RKO (cell line): ENCODE results near the gene EPHX1.
"Not testable (repeated sequence)": the region's sequence is repeated elsewhere in the genome, so short reads cannot be mapped to it uniquely, and the experiment has no call there.

Source experiments
- DNase-seq: peaks from one replicate; pipeline ENCODE4 v3.0.0-alpha.2; 2016; ENCODE audit warnings: low spot score

EPHX1 gene

DNA sequence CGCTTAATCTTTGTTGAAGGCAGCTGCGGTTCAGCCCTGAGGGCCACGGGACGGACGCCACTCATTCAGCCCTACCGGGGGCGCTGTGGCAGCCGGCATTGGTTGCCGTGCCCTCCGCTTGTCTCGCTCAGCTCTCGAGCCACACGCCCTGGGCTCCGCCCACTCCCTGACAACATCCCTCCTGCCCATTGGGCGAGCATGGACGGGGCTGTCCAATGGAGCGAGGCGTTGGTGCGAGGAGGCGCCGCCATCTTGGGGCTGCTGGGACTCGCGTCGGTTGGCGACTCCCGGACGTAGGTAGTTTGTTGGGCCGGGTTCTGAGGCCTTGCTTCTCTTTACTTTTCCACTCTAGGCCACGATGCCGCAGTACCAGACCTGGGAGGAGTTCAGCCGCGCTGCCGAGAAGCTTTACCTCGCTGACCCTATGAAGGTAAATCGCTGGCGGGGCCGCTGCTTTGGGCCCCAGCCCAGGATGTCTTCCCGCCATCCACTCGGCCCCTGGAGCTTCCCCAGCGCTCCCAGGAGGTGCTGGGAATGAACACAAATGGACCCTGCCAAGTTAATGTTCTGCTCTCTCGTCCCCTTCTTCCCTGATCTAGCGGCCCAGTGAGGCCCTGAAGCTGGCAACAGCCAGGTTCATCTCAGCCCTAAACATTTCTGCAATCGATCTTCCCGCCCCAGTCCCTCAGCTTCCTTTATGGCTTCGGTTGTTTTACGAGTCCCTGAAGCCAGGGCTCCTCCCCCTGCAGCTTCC is 32.2 kb upstream of the EPHX1 start, which contains the start of gene SRP9:
TSS of gene SRP9 (plus strand) at position 244 of the 754 bp plus-strand sequence. CDS start at position 359, 115 bp downstream.
- DNase-seq, result peak; percentile 98

DNA sequence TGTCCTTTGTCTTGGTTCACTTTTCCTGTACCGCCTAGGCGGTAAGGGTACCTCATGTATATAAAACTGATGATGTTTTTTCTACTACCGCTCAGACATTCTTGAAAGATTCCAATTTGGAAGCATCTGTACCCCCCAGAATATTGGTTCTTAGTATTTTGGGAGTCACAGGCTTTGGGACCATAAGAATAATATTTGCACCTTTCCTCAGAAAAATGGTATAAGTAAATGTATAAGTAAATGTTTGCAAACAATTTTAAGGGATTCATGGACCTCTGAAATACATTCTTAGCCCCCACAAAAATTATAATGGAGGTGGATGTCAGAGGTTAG is 31.6 kb upstream of the EPHX1 start:
- no peak for DNase-seq

DNA sequence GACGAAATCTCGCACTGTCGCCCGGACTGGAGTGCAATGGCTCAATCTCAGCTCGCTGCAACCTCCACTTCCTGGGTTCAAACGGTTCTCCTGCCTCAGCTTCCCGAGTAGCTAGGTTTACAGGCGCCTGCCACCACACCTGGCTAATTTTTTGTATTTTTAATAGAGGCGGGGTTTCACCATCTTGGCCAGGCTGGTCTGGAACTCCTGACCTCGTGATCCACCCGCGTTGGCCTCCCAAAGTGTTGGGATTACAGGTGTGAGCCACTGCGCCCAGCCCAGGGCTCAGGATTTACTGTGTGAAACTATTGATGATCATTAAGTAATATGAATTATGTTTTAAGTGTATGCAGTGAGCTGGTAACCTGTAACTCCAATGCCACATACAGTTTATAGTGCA is 30.8 kb upstream of the EPHX1 start:
- DNase-seq, result peak; percentile 18

DNA sequence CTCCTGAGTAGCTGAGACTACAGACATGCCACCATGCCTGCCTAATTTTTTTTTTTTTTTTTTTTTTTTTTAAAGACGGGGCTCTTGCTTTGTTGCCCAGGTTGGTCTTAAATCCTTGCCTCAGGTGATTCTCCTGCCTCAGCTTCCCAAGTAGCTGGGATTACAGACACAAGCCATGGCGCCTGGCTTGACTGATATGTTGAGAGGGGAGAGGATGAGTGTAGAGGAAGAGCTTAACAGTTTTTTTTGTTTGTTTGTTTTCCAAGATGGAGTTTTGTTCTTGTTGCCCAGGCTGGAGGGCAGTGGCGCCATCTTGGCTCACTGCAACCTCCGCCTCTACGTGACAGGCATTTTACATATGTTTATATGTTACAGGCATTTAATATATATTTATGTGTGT is 29.8 kb upstream of the EPHX1 start:
- DNase-seq, result no peak

DNA sequence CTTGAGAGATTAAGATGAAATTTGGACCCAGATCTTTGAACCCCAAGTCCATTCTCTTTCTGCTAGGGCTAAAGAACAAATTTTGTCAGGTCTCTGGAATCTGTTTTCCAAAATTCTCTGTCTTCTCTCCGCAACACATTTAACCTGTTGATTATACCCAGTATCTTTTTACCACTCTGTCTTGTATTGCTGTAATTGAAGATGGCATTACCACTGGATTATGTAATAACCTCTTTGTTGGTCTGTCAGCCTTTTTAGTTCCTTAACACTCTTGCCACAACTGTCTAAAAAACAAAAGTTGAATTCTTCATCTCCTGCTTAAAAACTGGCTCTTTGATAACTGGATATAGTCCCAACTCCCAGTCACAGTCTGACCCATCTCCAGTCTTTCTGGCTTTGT is 29.3 kb upstream of the EPHX1 start:
- DNase-seq, result no peak

DNA sequence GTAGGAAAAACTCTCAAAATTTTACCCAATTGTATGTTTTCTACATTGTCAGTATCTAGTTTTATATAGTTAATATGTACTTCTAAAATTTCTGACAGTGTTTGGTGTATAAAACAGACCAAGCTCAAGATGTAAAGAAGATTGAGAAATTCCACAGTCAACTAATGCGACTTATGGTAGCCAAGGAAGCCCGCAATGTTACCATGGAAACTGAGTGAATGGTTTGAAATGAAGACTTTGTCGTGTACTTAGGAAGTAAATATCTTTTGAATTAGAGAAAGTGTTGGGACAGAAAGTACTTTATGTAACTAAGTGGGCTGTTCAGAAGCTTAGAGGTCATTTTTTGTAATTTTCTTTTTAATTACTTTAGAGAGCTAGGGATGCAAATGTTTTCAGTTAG is 20.8 kb upstream of the EPHX1 start:
- not testable (repeated sequence) for DNase-seq

DNA sequence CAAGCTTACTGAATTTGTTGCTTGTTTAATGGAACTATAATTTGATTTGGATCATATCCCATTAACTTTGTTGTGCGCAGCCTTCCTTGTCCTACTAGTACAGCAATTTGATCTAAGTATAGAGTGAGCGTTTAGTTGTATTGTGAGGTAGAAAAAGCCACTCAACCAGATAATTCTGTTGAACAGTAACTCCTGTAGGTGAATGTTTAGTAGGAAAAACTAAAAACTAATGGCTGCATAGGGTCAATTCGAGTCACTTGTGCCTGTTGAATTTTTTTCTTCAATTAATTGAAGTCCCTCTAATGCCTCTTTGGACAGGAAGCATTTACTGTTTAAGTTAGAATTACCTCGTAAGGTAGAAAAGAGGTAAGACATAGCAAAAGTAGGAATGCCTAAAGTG is 15.0 kb upstream of the EPHX1 start:
- DNase-seq, result no peak

DNA sequence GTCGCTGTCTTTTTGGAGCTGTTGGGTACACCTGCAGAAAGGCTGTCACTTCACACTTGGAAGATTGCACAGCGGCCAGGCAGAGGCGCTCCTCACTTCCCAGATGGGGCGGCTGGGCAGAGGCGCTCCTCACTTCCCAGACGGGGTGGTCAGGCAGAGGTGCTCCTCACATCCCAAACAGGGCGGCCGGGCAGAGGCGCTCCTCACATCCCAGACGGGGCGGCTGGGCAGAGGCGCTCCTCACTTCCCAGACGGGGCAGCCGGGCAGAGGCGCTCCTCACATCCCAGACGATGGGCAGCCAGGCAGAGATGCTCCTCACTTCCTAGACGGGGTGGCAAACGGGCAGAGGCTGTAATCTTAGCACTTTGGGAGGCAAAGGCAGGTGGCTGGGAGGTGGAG is 13.8 kb upstream of the EPHX1 start:
- not testable (repeated sequence) for DNase-seq

DNA sequence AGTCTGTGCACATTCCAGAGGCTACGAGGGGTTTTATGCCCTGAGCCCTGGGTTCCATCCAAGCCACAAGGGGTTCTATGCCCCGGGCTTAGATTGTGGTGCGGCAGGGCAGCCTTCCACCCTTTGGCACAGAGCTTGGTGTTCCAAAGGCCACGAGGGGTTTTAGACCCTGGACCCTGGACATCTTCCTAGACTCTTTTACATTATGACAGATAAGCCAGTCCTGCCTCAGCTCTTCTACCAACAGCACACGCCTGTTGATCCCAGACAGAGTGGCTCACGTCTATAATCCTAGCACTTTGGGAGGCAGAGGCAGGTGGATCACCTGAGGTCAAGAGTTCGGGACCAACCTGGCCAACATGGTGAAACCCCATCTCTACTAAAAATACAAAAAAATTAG is 8.8 kb upstream of the EPHX1 start:
- DNase-seq, result not testable (repeated sequence)

DNA sequence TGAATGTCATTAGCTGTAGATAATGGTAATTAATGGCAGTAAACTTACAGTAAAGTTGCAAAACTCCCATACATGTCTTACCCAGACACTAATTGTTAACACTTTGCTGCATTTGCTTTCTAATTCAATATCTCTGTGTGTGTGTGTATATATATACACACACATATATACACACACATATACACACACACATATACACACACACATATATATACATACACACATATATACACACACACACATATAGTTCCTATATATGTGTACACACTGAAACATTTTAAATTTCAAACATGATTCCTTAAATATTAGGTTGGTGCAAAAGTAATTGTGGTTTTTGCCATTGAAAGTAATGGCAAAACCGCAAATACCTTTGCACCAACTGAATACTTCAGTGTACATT is 3.7 kb upstream of the EPHX1 start:
- DNase-seq, result no peak

DNA sequence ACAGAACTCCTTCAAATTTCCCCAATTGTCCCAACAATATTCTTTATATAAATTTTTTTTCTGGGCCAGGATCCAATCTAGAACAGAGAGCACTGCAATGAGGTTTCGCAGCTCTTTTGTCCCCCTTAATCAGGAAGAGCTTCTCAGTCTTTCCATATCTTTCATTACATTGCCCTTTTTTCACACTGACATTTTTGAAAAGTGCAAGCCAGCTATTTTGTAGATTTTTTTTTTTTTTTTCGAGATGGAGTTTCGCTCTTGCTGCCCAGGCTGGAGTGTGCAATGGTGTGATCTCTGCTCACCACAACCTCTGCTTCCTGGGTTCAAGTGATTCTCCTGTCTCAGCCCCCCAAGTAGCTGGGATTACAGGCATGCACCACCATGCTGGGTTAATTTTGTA is 3.2 kb upstream of the EPHX1 start:
- DNase-seq, result not testable (repeated sequence)

DNA sequence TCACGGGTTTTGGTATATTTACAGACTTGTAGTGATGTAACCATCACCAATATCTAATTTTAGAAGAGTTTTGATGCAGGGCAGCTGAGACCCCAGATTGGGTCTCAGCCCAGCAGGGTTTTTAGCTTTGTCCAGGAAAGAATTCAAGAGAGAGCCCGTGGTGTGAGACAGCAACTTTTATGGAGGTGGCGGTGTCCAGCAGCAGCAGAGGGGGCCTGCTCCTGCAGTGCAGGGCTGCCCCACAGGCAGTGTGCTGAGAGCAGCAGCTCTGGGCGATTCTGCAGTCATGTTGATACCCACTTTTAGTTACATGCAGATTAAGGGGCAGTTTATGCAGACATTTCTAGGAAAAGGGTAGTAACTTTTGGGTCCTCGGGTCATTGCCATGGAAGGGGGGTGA is 1.8 kb upstream of the EPHX1 start:
- DNase-seq, result no peak

DNA sequence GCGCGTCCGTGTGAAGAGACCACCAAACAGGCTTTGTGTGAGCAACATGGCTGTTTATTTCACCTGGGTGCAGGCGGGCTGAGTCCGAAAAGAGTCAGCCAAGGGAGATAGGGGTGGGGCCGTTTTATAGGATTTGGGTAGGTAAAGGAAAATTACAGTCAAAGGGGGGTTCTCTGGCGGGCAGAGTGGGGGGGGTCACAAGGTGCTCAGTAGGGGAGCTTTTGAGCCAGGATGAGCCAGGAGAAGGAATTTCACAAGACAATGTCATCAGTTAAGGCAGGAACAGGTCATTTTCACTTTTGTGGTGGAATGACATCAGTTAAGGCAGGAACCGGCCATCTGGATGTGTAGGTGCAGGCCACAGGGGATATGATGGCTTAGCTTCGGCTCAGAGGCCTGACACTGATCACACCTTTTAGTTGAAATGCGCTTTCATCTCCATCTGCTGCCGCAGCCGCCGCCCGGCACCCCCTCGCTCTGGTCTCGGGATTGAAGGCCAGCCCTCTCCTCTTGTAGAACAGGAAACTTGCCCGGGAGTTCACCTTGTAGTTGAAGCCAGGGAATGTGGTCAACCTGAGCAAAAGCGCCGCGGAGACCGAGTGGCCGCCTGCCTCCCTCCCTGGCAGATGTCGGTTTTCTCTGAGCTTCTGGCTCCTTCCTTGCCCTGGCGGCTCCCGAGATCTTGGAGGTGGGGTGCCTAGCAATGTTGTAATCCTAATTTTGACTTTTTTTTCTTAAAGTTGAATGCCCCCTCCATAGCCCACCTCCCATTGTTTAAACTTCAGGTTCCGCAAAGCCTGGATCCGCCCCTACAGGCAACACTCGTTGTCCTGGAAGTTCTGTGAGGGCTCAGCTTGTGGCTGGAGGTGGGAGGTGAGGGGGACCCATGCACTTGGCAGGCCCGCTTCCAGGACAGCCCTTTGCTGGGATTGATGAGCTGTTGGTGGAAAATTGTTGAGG is 935 bp downstream of the EPHX1 start:
- not testable (repeated sequence) for DNase-seq

DNA sequence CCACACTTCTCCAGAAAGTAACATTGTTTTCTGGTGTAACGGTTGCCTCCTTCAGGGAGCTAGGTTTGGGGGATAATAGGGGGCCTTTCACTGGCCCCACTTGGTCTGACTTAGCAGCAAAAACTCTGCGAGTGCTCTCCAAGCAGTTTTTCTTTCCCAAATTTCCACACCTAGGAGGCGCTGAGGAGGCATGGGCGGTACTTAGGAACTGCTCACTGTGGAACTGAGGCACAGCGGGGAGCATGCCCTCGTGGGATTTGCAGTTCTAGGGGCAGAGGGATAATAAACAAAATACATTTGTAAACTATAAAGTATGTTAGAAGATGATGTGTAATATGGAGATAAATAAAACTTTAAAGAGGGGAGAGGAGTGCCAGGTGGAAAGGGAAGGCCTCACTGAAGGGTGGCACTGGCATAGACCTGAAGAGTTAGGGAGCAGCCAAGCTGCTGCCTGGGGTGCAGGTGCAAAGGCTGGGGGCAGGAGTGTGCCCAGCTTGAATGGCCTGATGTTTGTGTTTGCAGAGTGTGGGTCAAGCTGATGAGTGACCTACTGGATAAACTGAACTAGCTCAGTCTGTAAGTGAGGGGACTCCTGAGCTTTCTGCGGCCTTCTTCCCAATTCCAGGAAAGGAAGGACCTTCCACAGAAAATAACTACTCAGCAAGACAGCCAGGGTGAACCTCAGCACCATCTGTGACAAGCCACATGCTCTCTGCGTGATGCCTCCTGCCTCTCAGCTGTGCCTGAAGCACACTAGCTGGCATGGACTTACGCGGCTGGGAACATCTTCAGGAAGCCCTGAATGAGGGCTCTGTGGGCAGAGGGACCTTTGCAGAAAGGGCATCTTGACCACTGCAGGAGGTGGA is 1.9 kb downstream of the EPHX1 start:
- DNase-seq, result no peak

DNA sequence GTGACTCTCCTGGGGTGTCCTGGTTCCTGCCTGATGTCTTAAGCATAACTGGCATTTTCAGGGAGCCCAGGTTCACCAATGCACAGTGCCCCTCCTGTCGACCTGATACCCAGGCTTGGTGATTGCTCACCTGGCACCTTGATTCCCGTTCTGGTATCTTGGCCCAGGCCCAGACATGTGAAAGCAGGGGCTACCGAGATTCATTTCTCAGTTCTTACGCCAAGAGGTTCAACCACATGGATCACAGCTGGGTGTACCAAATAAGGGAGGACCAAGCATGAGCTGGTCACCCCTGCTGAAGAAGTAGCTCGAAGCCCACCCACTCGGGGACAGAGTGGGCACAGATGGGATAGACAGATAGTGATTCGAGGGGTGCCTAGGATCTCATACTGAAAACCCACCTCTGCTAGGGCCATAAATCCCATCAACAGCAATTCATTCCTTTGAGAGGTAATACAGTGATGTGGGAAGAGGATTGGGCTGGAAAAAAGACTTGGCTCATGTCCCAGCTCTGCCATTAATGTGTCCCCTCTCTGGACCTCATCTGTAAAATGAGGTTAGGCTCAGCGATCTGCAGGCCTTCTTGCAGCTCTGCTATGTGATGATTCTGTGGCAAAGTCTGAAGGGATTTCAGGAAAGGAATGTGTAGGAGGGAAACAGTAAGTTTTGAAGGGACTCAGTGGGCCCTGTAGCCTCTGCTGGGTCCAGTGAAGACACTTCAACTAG is 2.7 kb downstream of the EPHX1 start:
- DNase-seq, result no peak

DNA sequence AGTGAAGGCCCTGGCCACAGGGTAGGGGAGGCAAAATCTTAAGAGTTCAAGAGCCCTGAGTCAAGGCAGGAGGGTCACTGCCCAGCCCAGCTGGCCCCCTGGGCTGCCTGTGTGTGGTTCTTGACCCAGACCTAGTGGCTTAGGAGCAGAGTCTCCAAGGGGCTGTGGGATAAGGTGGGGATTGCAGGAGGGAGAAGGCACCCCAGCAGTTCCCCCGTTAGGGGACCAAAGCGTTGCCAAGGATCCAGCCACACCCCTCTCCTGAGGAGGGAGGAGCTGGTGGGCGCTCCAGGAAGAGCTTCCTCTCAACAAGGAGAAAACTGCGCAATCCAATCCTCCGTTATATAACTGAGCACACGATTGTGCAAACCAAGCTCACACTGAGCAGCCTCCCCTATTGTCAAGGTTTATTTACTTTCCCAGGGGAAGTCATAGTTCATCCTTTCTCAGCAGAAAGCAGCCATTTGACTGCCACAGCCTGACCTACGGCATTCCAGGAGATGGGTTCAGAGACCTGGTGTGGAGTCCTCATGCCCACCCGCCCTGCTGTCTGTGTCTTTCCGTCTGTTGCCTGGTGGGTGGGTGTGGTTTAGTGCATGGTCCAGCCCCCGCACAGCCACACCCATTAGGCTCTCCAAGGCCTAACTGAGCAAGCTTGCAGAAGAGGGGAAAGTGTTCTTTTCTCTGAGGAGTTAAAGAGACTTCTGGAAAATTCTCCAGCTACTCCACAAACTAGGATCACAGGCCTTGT is 3.5 kb downstream of the EPHX1 start:
- DNase-seq, result no peak

DNA sequence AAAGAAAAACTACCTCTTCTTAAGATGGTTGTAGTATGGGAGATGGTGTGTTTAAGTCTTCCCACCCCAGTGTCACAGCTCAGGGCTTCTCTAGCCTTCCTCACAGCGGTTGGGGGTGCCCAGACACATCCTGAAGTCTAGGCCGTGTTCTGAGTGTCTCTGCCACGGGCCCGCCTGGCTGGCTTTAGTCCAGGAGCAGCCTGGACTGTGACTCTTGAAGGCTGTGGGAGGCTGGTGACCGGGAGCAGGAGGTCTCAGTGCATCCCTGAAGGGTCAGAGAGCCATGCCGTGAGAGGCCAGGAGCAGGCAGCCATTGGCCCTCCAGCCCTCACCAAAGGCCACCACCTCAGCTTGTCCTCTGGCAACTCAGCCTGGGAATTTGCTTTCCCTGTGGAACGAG is 4.5 kb downstream of the EPHX1 start:
- DNase-seq, result no peak

DNA sequence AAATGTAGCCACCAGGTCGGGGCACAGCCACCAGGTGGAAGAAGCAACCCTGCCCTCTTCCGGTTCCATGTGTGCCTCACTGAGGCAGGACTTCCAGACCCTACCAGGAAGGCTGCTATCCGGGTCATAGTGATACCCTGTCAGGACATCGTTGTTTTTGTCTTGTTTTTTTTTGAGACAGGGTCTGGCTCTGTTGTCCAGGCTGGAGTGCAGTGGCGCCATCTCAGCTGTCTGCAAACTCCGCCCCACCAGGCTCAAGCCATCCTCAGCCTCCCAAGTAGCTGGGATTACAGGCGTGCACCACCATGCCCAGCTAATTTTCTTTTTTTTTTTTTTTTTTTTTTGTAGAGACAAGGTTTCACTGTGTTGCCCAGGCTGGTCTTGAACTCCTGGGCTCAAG is 5.2 kb downstream of the EPHX1 start:
- DNase-seq, result not testable (repeated sequence)

DNA sequence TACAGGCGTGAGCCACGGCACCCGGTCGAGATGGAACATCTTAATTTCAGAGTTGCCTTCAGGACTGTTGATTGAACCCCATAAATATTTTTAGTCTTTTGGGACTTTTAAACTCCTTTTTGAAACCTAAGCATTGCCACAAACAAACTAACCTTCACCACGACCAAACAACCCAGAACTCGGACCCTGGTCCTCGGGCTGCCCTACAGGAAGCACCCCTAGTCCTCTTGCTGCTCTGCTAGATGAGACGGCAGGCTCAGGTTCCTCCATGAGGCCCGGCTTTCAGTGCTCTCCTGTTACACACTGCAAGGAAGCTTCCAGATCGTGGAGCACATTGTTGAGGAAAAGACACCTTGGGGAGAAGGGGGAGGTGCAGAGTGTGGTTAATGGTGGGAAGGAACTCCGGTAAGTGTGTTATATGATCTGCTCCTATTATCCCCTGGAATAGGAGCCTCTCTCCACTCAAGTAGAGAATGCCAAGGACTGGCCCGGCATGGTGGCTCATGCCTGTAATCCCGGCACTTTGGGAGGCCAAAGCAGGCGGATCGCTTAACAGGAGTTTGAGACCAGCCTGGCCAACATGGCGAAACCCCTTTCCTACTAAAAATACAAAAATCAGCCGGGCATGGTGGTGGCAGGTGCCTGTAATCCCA is 5.7 kb downstream of the EPHX1 start:
- DNase-seq, result no peak
